WTC11 (cell line): ENCODE data around the gene TTI1. TPM values are rescaled to one million over a fixed set of nuclear protein-coding genes. Genes with fewer than 3 reads are reported as not detected.

Experiments
- ATAC-seq: fragments of 200-7000 bp; cut with Tn5 transposase; 2 replicates; pipeline ENCODE4 v1.10.0; 2021; ENCODE audit warnings: mild to moderate bottlenecking, moderate library complexity
- CTCF ChIA-PET: fragments of 300-600 bp; sonication (Branson Sonifier 250); formaldehyde crosslinking; loops from one replicate; lab custom pipeline; 2021; ENCODE audit warnings: antibody characterized with exemption; lab: Charles Lee
- POLR2A ChIA-PET: fragments of 350-600 bp; sonication (Branson Sonifier 250); formaldehyde crosslinking; loops from one replicate; lab custom pipeline; 2021; ENCODE audit warnings: antibody characterized with exemption; lab: Charles Lee
- DNase-seq: peaks from one replicate; pipeline ENCODE4 v3.0.0; 2021; ENCODE audit warnings: low spot score
- H3K27ac Mint-ChIP-seq: 2 replicates; pipeline ENCODE4 v1.8.0; 2021; ENCODE audit warnings: mixed read lengths
- H3K27me3 Mint-ChIP-seq: 2 replicates; pipeline ENCODE4 v1.8.0; 2021; ENCODE audit warnings: low read depth, mild to moderate bottlenecking, moderate library complexity, mixed read lengths
- H3K36me3 Mint-ChIP-seq: 2 replicates; pipeline ENCODE4 v1.8.0; 2021; ENCODE audit warnings: mixed read lengths
- H3K4me1 Mint-ChIP-seq: 2 replicates; pipeline ENCODE4 v1.8.0; 2022; ENCODE audit warnings: mixed read lengths
- H3K4me3 Mint-ChIP-seq: 2 replicates; pipeline ENCODE4 v1.8.0; 2021; ENCODE audit warnings: mild to moderate bottlenecking, moderate library complexity, mixed read lengths
- H3K9me3 Mint-ChIP-seq: 2 replicates; pipeline ENCODE4 v1.8.0; 2021; ENCODE audit warnings: mixed read lengths
- CDX4 ChIP-seq: fragments of 250-450 bp; sonication (Bioruptor Pico); IDR thresholded peaks from 2 replicates; pipeline ENCODE4 v1.9.0; 2021; ENCODE audit warnings: moderate library complexity, mild to moderate bottlenecking, inconsistent platforms, borderline replicate concordance
- E2F1 ChIP-seq: sonication (generic); formaldehyde crosslinking; IDR thresholded peaks from 2 replicates; pipeline ENCODE4 v1.8.0; 2022; ENCODE audit warnings: mild to moderate bottlenecking, missing genetic modification reagents
- GABPB1 ChIP-seq: sonication (generic); formaldehyde crosslinking; IDR thresholded peaks from 2 replicates; pipeline ENCODE4 v1.8.1; 2023; ENCODE audit warnings: mild to moderate bottlenecking, missing genetic modification reagents
- HMGXB4 ChIP-seq: sonication (generic); formaldehyde crosslinking; IDR thresholded peaks from 2 replicates; pipeline ENCODE4 v1.8.1; 2023; ENCODE audit warnings: mild to moderate bottlenecking, moderate library complexity, missing genetic modification reagents
- KAT7 ChIP-seq: sonication (generic); formaldehyde crosslinking; IDR thresholded peaks from 2 replicates; pipeline ENCODE4 v1.8.1; 2023; ENCODE audit warnings: missing genetic modification reagents, mild to moderate bottlenecking, borderline replicate concordance
- NFE2L1 ChIP-seq: sonication (generic); formaldehyde crosslinking; IDR thresholded peaks from 2 replicates; pipeline ENCODE4 v1.8.1; 2023; ENCODE audit warnings: missing genetic modification reagents
- NR2C2 ChIP-seq: sonication (generic); formaldehyde crosslinking; IDR thresholded peaks from 2 replicates; pipeline ENCODE4 v1.8.0; 2022; ENCODE audit warnings: mild to moderate bottlenecking, missing genetic modification reagents
- NR3C1 ChIP-seq: sonication (generic); formaldehyde crosslinking; conservative IDR thresholded peaks from 2 replicates; pipeline ENCODE4 v1.8.1; 2023; ENCODE audit warnings: low read depth, mild to moderate bottlenecking, missing genetic modification reagents
- RORB ChIP-seq: fragments of 250-450 bp; sonication (Bioruptor Pico); IDR thresholded peaks from 2 replicates; pipeline ENCODE4 v1.9.0; 2021; ENCODE audit warnings: mild to moderate bottlenecking
- SMAD3 ChIP-seq: sonication (generic); formaldehyde crosslinking; IDR thresholded peaks from 2 replicates; pipeline ENCODE4 v1.8.0; 2022; ENCODE audit warnings: missing genetic modification reagents, mild to moderate bottlenecking, borderline replicate concordance
- SOX15 ChIP-seq: fragments of 250-450 bp; sonication (Bioruptor Pico); IDR thresholded peaks from 2 replicates; pipeline ENCODE4 v1.9.0; 2021; ENCODE audit warnings: mild to moderate bottlenecking
- SP1 ChIP-seq: sonication (generic); formaldehyde crosslinking; conservative IDR thresholded peaks from 2 replicates; pipeline ENCODE4 v1.8.1; 2022; ENCODE audit warnings: missing genetic modification reagents
- TEAD4 ChIP-seq: sonication (generic); formaldehyde crosslinking; IDR thresholded peaks from 2 replicates; pipeline ENCODE4 v1.8.0; 2022; ENCODE audit warnings: mild to moderate bottlenecking, missing genetic modification reagents
- ZMAT4 ChIP-seq: fragments of 250-450 bp; sonication (Bioruptor Pico); IDR thresholded peaks from 2 replicates; pipeline ENCODE4 v1.9.0; 2021; ENCODE audit warnings: mild to moderate bottlenecking
- ZNF396 ChIP-seq: fragments of 250-450 bp; sonication (Bioruptor Pico); IDR thresholded peaks from 2 replicates; pipeline ENCODE4 v1.8.0; 2021; ENCODE audit warnings: mild to moderate bottlenecking, moderate library complexity, borderline replicate concordance
- ZNF671 ChIP-seq: fragments of 250-450 bp; sonication (Bioruptor Pico); IDR thresholded peaks from 2 replicates; pipeline ENCODE4 v1.8.0; 2021; ENCODE audit warnings: mild to moderate bottlenecking
- total RNA-seq: library from RNA; stranded (reverse); gene quantifications from 3 replicates; pipeline ENCODE4 v1.2.3, GENCODE V29; 2021
- TF ChIP-seq, protein P1 (sequence below): fragments of 200-600 bp; IDR thresholded peaks from 2 replicates; pipeline ENCODE4 v1.8.0; 2022; ENCODE audit warnings: antibody characterized with exemption
- TF ChIP-seq, protein P2 (sequence below): sonication (generic); formaldehyde crosslinking; IDR thresholded peaks from 2 replicates; pipeline ENCODE4 v1.8.1; 2023; ENCODE audit warnings: mild to moderate bottlenecking, missing genetic modification reagents, moderate library complexity
- TF ChIP-seq, protein P3 (sequence below): sonication (generic); formaldehyde crosslinking; conservative IDR thresholded peaks from 2 replicates; pipeline ENCODE4 v1.8.1; 2022; ENCODE audit warnings: mild to moderate bottlenecking, missing genetic modification reagents

The TTI1 gene
- total RNA-seq, 1 experiment from 2014 or later: 43.5 TPM

DNA sequence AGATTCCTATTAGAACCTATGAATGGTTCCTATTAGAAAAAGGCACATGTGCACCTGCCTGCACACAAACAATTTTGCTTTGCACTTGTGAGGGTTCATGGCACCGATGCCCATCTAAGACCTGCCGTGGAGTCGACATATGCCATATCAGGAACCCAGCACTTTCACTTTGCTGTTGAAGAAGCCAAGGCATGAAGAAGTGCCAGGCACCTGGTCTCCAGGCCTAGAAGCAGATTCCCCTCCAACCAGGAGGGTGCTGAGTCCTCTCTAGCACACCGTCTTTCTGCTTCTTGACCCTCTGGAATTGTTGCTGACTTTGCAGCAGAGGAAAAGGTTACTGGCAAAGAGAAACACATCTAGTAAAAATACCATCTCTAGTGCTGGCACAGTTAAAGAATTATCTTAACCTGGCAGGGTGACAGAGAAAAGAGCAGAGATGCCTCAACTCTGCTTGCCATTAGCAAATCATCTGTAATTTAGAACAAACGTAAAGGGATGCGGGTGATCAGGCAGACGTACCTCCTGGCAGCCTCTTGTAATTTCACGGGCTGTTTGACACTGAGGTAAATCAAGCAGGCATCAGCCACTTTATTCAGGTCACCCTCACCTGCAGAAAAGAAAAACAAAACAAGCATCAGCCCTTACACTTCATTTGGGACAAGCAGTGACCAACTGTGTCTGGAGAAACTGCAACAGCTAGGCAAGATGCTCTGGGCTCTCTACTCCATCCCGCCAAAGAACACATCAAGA lies 37.2 kb downstream of the TTI1 start (continued):
- TF ChIP-seq ZMAT4 (CRISPR knock-in tag) (no peak), GABPB1 (CRISPR knock-in tag) (no peak)

- Mint-ChIP-seq H3K36me3 (peaks cover 51% of the 10 kb centered on the region), H3K4me1 (peaks cover 4% of the 10 kb centered on the region; the same call in 1 of the 2 replicates)
- POLR2A ChIA-PET: no interaction called here
Observed at GRCh38 chr20:37994512-37994911, 38.7 kb downstream of the TTI1 start.

More at GRCh38 chr20:37994512-37994911, 38.7 kb downstream of the TTI1 start:
- no peak for TF ChIP-seq TEAD4 (CRISPR knock-in tag)
- TF ChIP-seq KAT7 (CRISPR knock-in tag): no peak
- no peak for TF ChIP-seq NFE2L1
- TF ChIP-seq ZNF671 (CRISPR knock-in tag): no peak
- no peak for TF ChIP-seq CDX4
- no peak for TF ChIP-seq E2F1 (CRISPR knock-in tag)
- no peak for TF ChIP-seq SOX15 (CRISPR knock-in tag)
- TF ChIP-seq, protein P1, sequence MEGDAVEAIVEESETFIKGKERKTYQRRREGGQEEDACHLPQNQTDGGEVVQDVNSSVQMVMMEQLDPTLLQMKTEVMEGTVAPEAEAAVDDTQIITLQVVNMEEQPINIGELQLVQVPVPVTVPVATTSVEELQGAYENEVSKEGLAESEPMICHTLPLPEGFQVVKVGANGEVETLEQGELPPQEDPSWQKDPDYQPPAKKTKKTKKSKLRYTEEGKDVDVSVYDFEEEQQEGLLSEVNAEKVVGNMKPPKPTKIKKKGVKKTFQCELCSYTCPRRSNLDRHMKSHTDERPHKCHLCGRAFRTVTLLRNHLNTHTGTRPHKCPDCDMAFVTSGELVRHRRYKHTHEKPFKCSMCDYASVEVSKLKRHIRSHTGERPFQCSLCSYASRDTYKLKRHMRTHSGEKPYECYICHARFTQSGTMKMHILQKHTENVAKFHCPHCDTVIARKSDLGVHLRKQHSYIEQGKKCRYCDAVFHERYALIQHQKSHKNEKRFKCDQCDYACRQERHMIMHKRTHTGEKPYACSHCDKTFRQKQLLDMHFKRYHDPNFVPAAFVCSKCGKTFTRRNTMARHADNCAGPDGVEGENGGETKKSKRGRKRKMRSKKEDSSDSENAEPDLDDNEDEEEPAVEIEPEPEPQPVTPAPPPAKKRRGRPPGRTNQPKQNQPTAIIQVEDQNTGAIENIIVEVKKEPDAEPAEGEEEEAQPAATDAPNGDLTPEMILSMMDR: no peak
- no peak for TF ChIP-seq SP1 (CRISPR knock-in tag)
- no peak for TF ChIP-seq ZNF396 (CRISPR knock-in tag)
- TF ChIP-seq, protein P2, sequence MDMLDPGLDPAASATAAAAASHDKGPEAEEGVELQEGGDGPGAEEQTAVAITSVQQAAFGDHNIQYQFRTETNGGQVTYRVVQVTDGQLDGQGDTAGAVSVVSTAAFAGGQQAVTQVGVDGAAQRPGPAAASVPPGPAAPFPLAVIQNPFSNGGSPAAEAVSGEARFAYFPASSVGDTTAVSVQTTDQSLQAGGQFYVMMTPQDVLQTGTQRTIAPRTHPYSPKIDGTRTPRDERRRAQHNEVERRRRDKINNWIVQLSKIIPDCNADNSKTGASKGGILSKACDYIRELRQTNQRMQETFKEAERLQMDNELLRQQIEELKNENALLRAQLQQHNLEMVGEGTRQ (CRISPR knock-in tag): no peak
- no peak for TF ChIP-seq RORB (CRISPR knock-in tag)
- TF ChIP-seq, protein P3, sequence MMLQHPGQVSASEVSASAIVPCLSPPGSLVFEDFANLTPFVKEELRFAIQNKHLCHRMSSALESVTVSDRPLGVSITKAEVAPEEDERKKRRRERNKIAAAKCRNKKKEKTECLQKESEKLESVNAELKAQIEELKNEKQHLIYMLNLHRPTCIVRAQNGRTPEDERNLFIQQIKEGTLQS (CRISPR knock-in tag): no peak
- no peak for TF ChIP-seq HMGXB4 (CRISPR knock-in tag)
- TF ChIP-seq NR3C1 (CRISPR knock-in tag): no peak
- TF ChIP-seq NR2C2 (CRISPR knock-in tag): no peak
- no peak for TF ChIP-seq SMAD3 (CRISPR knock-in tag)
- DNase-seq: no peak
- Mint-ChIP-seq H3K27ac (0 out of 2 replicates have a peak overlapping the region, but pooled peaks have one; percentile 35), H3K27me3 (no peaks in the 10 kb centered on the region), H3K4me3 (no peak overlapping the region), H3K9me3 (no peaks in the 10 kb centered on the region)
- CTCF ChIA-PET: interaction anchor here (1.0 to 4.6 kb wide), 8 partner anchors 11 to 430 kb away, joined by 3 to 32 read pairs (median 6); no protein-coding TSS in a partner anchor
- no peak; the same call in 1 of the 2 replicates for ATAC-seq
